Transverse colon (tissue), 4 donors: ENCODE data around the gene ITGB5. TPM values are rescaled to one million over a fixed set of nuclear protein-coding genes. Genes with fewer than 3 reads are reported as not detected.
A peak's percentile ranks its signal among the peaks of the same experiment; 100 is the strongest.

ENCODE experiments used
- DNase-seq: peaks from one replicate; pipeline ENCODE4 v3.0.0-alpha.2; 2019
- H3K27ac ChIP-seq, 4 donors: fragments of 200-600 bp; sonication (generic); 2 replicates each; pipeline ENCODE4 v1.5.1; 2016 to 2018; ENCODE audit warnings: inconsistent platforms in 4 of 4
- H3K27me3 ChIP-seq: fragments of 200-600 bp; sonication (generic); 2 replicates; pipeline ENCODE4 v1.5.1; 2017; ENCODE audit warnings: inconsistent platforms
- H3K36me3 ChIP-seq, 4 donors: fragments of 200-600 bp; sonication (generic); 2 replicates each; pipeline ENCODE4 v1.5.1; 2017 to 2019; ENCODE audit warnings: inconsistent platforms in 4 of 4
- H3K4me1 ChIP-seq, 4 donors: fragments of 200-600 bp; sonication (generic); 2 replicates each; pipeline ENCODE4 v1.5.1; 2017 to 2020; ENCODE audit warnings: inconsistent platforms in 4 of 4
- H3K4me3 ChIP-seq, 4 donors: fragments of 200-600 bp; sonication (generic); 1 replicate in 1 of 4; 2 replicates in 3 of 4; pipeline versions ENCODE4 v1.5.1 to v1.6.1; 2017 to 2019; ENCODE audit warnings: inconsistent platforms in 4 of 4
- H3K9me3 ChIP-seq, 2 donors: fragments of 200-600 bp; sonication (generic); 2 replicates each; pipeline ENCODE4 v1.5.1; 2017 to 2019; ENCODE audit warnings: inconsistent platforms in 2 of 2
- CTCF ChIP-seq, 5 experiments: fragments of 200-600 bp in 3 of 5; fragments of 450-650 bp in 2 of 5; sonication (generic) in 3 of 5; IDR thresholded peaks; 1 replicate in 2 of 5; 2 replicates in 3 of 5; pipeline ENCODE4 v1.5.1; 2016 to 2017; ENCODE audit warnings: antibody characterized with exemption in 5 of 5, inconsistent platforms in 3 of 5, mild to moderate bottlenecking in 2 of 5, moderate library complexity in 1 of 5
- EP300 ChIP-seq: sonication (generic); formaldehyde crosslinking; IDR thresholded peaks from one replicate; pipeline ENCODE4 v1.6.1; 2017; ENCODE audit warnings: antibody characterized with exemption, low read depth
- POLR2A ChIP-seq: fragments of 450-650 bp; IDR thresholded peaks from one replicate; pipeline ENCODE4 v1.6.1; 2016; ENCODE audit warnings: antibody characterized with exemption, mild to moderate bottlenecking, moderate library complexity
- POLR2AphosphoS5 ChIP-seq, 3 donors: sonication (generic); formaldehyde crosslinking; IDR thresholded peaks; one replicate each; pipeline ENCODE4 v1.6.1; 2016; ENCODE audit warnings: antibody characterized with exemption in 3 of 3
- whole genome bisulfite sequencing, 2 donors: methylation state at CpG; one replicate each; pipeline ENCODE4 v1.1.5; 2018; ENCODE audit warnings: low coverage in 1 of 2; 5-methylcytosine and 5-hydroxymethylcytosine counted together
- in situ Hi-C, 4 donors: fragments of 200-750 bp; cut with MboI; loops; one replicate each; pipeline versions ENCODE4 v1.15.0 to v1.15.1; 2017; ENCODE audit warnings: low sequenced_read_pairs in 3 of 4, low pct_ligation_motif_present in 1 of 4, low pct_unique_long_range_greater_than_20kb in 1 of 4
- intact Hi-C: fragments of 100-400 bp; cut with DNase I; formaldehyde crosslinking; loops from one replicate; pipeline ENCODE4 v1.15.1; 2023; ENCODE audit warnings: low total_unique reads
- total RNA-seq, 4 donors: library from RNA; depleted of rRNA; stranded (reverse); fragments of >200 nt; gene quantifications; one replicate each; pipeline ENCODE4 v1.1.0, GENCODE V29; 2016

The ITGB5 gene
- 100 to 1,000 TPM in 2 of 4 donors, 10 to 100 TPM in 2; 62.8 to 572 (median 105) TPM for total RNA-seq

GRCh38 chr3:124887177-124887931 is at the start of gene ITGB5:
Gene ITGB5, minus strand, starts transcription at chr3:124887365. Its CDS starts 365 bp downstream, at chr3:124887000.
- 1% methylated on average over 75 of the region's 78 CpGs; no CpG with 5 or more reads in 1 of the 2 donors for WGBS, 2 donors
- in situ Hi-C loops, result no loop called here
- H3K9me3 ChIP-seq, result no peaks in the 10 kb centered on the region
- no peaks in the 10 kb centered on the region for H3K27me3 ChIP-seq
- H3K4me3 ChIP-seq, result peak within 1 kb of the TSS; percentile 72 to 92 (median 86)
- peak within 1 kb of the TSS; percentile 92 to 96 (median 94) for H3K27ac ChIP-seq
- peaks cover 4 to 28% (median 12%) of the 10 kb centered on the region in 4 donors for H3K4me1 ChIP-seq
- intact Hi-C loops, result loop anchor here (5.0 kb wide), 1 partner anchor 115 kb away; no protein-coding TSS in a partner anchor
- peak; percentile 83 for DNase-seq
- H3K36me3 ChIP-seq, result no peaks in the 10 kb centered on the region
- TF ChIP-seq EP300, result no peak
- peak; percentile 61 for TF ChIP-seq POLR2A
- TF ChIP-seq CTCF (IDR thresholded peaks at IDR 0.05), result peak in 1 of 5 experiments; percentile 10
- TF ChIP-seq POLR2AphosphoS5 (IDR thresholded peaks at IDR 0.05), result peak; percentile 38 to 78 (median 72)

- DNase-seq, result no peak
- in situ Hi-C loops, result loop anchor here in 1 of 4 donors (25.0 kb wide), 1 partner anchor 501 kb away; no protein-coding TSS in a partner anchor
Measured at GRCh38 chr3:124935794-124936542, 48.8 kb upstream of the ITGB5 start.

GRCh38 chr3:124935264-124935663 is 48.1 kb upstream of the ITGB5 start:
- intact Hi-C loops, result no loop called here
- H3K4me1 ChIP-seq, result peaks cover 0 to 36% (median 20%) of the 10 kb centered on the region in 4 donors
- TF ChIP-seq POLR2AphosphoS5 (IDR thresholded peaks at IDR 0.05) (no peak), CTCF (IDR thresholded peaks at IDR 0.05) (no peak), POLR2A (no peak), EP300 (no peak)
- peak overlapping the region; percentile 73 to 88 (median 82) for H3K27ac ChIP-seq
- no peak for DNase-seq
- no peaks in the 10 kb centered on the region for H3K9me3 ChIP-seq
- H3K4me3 ChIP-seq, result peak overlapping the region in 1 of 4 donors; percentile 53
- H3K27me3 ChIP-seq, result no peaks in the 10 kb centered on the region
- H3K36me3 ChIP-seq, result no peaks in the 10 kb centered on the region
- in situ Hi-C loops, result loop anchor here in 1 of 4 donors (25.0 kb wide), 1 partner anchor 502 kb away; no protein-coding TSS in a partner anchor

More at GRCh38 chr3:124935794-124936542, 48.8 kb upstream of the ITGB5 start:
- Histone ChIP-seq H3K36me3 (no peaks in the 10 kb centered on the region), H3K27ac (peak overlapping the region; percentile 73 to 88 (median 82)), H3K27me3 (no peaks in the 10 kb centered on the region), H3K4me3 (no peak overlapping the region), H3K9me3 (no peaks in the 10 kb centered on the region), H3K4me1 (peaks cover 0 to 29% (median 17%) of the 10 kb centered on the region in 4 donors)
- 28 to 39% methylated on average over 4 to 5 of the region's 5 CpGs for WGBS, 2 donors
- TF ChIP-seq EP300 (no peak), POLR2A (no peak), POLR2AphosphoS5 (IDR thresholded peaks at IDR 0.05) (no peak), CTCF (IDR thresholded peaks at IDR 0.05) (no peak)
- intact Hi-C loops, result no loop called here

GRCh38 chr3:124934577-124934976 is 47.4 kb upstream of the ITGB5 start, which contains the start of gene MUC13:
Gene MUC13, minus strand, starts transcription at chr3:124934751. Its CDS starts 39 bp downstream, at chr3:124934712.
- DNase-seq, result no peak
- intact Hi-C loops (no loop called here), in situ Hi-C loops (loop anchor here in 1 of 4 donors (25.0 kb wide), 1 partner anchor 503 kb away; no protein-coding TSS in a partner anchor)
- Histone ChIP-seq H3K4me3 (peak within 1 kb of the TSS; percentile 6 to 53 (median 46)), H3K27me3 (no peaks in the 10 kb centered on the region), H3K9me3 (no peaks in the 10 kb centered on the region), H3K4me1 (peaks cover 0 to 43% (median 20%) of the 10 kb centered on the region in 4 donors), H3K27ac (peak within 1 kb of the TSS; percentile 73 to 88 (median 82)), H3K36me3 (no peaks in the 10 kb centered on the region)
- TF ChIP-seq POLR2AphosphoS5 (IDR thresholded peaks at IDR 0.05), result peak; percentile 75 to 99 (median 99)
- TF ChIP-seq POLR2A, result peak; percentile 96
- no peak for TF ChIP-seq CTCF (IDR thresholded peaks at IDR 0.05)
- no peak for TF ChIP-seq EP300
- 42 to 52% methylated on average over 5 of the region's 5 CpGs for WGBS, 2 donors
